Activated naive CD8-positive, alpha-beta T cell treated with anti-CD3 and anti-CD28 coated beads, Interleukin-2, amount 50 U/mL, for 16 hours (primary cell): ENCODE measurements around the gene ITGAE.
A peak's percentile ranks its signal among the peaks of the same experiment; 100 is the strongest.

Experiments used
- DNase-seq: peaks from one replicate; pipeline ENCODE4 v3.0.0-alpha.2; 2020; ENCODE audit warnings: low read depth, low spot score

Gene ITGAE

GRCh38 chr17:3762922-3763776 lies 37.8 kb downstream of the ITGAE start:
- no peak for DNase-seq

GRCh38 chr17:3761918-3762380 lies 39.0 kb downstream of the ITGAE start:
- DNase-seq, result no peak

GRCh38 chr17:3761036-3761917 lies 39.7 kb downstream of the ITGAE start:
- no peak for DNase-seq

- DNase-seq, result no peak
Observed at GRCh38 chr17:3759597-3760216, 41.3 kb downstream of the ITGAE start.

- no peak for DNase-seq
Observed at GRCh38 chr17:3755335-3756030, 45.5 kb downstream of the ITGAE start.

GRCh38 chr17:3754458-3755334 lies 46.3 kb downstream of the ITGAE start:
- DNase-seq, result peak; percentile 41

GRCh38 chr17:3754066-3754457 lies 46.9 kb downstream of the ITGAE start:
- DNase-seq, result no peak

- no peak for DNase-seq
Observed at GRCh38 chr17:3753624-3754023, 47.4 kb downstream of the ITGAE start.

- DNase-seq, result no peak
Observed at GRCh38 chr17:3751836-3752235, 49.2 kb downstream of the ITGAE start.

GRCh38 chr17:3750926-3751325 lies 50.1 kb downstream of the ITGAE start:
- DNase-seq, result no peak

- DNase-seq, result no peak
Observed at GRCh38 chr17:3750296-3750695, 50.7 kb downstream of the ITGAE start.

GRCh38 chr17:3748576-3748975 lies 52.4 kb downstream of the ITGAE start:
- DNase-seq, result no peak

GRCh38 chr17:3747805-3748204 lies 53.2 kb downstream of the ITGAE start:
- no peak for DNase-seq

GRCh38 chr17:3745071-3745470 lies 55.9 kb downstream of the ITGAE start:
- no peak for DNase-seq

- no peak for DNase-seq
Observed at GRCh38 chr17:3744014-3744413, 57.0 kb downstream of the ITGAE start.

GRCh38 chr17:3740611-3741073 lies 60.3 kb downstream of the ITGAE start:
- DNase-seq, result no peak

GRCh38 chr17:3739422-3740124 lies 61.4 kb downstream of the ITGAE start:
- no peak for DNase-seq

- peak; percentile 50 for DNase-seq
Observed at GRCh38 chr17:3738562-3739295, 62.3 kb downstream of the ITGAE start.

GRCh38 chr17:3735515-3735914 lies 65.5 kb downstream of the ITGAE start:
- DNase-seq, result no peak
